Erythroblast (primary cell): ENCODE results near the gene SPOCK1.

Experiments used
- DNase-seq, 2 experiments: peaks; one replicate each; lab custom pipeline; 2025; lab: John Stamatoyannopoulos, UW
- GATA1 ChIP-seq: IDR thresholded peaks from 2 replicates; pipeline ENCODE4 v1.6.1; 2011; ENCODE audit warnings: low read depth, mild to moderate bottlenecking, control low read depth, low read length, moderate library complexity
- POLR2A ChIP-seq: IDR thresholded peaks from 2 replicates; pipeline ENCODE4 v1.6.1; 2011; ENCODE audit warnings: mild to moderate bottlenecking, low read length

The SPOCK1 gene

DNA sequence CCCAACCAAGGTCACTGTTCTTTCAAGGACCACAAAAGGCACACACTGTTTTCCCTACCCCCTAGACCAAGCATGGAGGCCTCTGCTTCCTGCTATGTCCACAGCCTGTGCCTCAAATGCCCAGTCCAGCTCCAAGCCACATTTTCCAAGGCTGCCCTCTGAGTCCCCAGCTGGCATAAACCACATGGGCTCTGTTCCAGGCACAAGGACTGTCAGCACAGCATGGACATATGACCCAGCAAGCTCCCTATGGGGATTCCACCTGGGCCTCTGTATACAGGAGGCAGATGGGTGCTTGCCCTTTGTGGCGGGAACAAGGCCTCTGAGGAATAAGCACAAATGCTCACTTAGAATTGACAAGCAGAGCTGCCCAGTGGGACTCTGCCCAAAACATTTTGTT, 115.2 kb downstream of the SPOCK1 start:
- TF ChIP-seq GATA1 (no peak), POLR2A (no peak)
- no peak for DNase-seq

DNA sequence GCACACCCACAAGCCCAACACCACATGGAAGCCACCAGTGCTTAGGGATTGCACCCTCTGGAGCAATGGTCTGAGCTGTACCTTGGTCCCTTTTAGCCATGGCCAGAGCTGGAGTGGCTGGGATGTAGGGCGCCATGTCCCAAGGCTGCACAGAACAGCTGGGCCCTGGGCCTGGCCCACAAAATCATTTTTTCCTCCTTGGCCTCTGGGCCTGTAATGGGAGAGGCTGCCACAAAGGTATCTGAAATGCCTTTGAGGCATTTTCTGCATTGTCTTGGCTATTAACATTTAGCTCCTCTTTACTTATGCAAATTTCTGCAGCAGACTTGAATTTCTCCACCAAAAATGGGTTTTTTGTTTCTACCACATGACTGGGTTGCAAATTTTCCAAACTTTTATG, 117.6 kb downstream of the SPOCK1 start:
- no peak for DNase-seq
- TF ChIP-seq POLR2A (no peak), GATA1 (no peak)

DNA sequence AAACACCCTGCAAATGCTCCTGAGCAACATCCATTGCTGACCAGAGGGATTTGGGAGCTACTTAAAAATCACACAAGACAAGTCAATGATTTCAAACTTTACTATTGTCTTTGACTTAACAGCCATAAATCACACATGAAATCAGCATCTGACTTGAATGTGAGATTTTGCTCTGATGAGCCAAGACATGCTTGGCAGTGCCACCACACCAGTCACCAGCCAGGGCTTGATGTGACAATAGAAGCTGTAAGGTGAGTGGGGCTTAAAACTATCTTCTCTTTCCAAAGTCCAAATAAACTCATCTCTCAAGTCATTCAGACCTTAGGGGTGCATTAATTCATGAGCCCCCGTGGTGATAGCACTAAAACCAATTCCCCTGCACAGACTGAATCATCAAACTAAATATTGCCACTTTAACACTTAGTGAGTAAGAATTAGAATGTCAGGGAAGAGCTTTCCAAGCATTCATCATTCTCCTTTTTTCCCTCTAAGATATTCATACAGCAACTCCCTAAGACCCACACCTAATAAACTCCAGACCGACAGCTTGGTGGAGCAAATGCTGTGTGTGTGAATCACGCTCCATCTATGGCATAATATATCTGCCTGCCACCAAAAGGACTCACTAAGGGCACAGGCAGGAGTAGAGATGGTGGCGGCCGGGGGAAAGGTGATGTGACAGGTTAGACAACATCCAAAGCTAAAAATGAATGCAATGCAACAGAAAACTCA, 119.4 kb downstream of the SPOCK1 start:
- DNase-seq: no peak
- no peak for TF ChIP-seq POLR2A
- no peak for TF ChIP-seq GATA1

DNA sequence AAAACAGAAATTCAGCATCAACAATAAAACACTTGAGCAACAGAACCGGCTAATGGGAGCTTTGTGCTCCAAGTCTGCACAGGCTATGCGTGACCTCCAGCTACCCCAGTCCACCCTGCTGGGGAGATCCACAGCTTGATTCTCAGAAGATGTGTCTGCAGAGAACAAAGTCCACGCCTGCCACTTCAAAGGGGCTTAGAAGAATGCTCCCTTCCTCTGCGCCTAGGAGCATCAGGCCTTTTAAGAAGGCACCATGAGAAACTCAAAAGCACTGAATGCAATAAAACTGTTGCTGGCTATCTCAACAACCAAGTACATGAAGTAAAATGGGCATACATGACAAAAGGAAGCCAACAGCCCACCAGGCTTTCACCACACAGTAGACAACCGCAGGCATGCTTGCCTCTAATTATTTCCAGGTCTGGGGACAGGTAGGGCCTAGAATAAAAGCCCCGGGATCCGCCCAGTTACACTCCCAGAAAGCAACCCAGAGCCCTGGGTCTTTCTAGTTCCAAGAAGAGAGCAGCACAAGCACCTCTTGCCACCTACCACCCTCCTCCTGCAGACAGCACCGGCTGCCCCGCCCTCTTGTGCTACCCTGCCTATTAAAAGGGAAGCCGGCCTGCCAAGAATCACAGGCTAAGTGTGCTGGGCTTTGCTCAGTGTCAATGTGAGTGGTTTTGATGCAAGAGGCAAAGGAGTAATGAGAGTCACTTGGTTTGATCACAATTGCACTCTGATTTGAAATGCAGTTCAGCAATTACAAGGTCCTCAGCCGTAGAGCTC, 123.2 kb downstream of the SPOCK1 start:
- no peak for TF ChIP-seq POLR2A
- no peak for TF ChIP-seq GATA1
- no peak for DNase-seq

DNA sequence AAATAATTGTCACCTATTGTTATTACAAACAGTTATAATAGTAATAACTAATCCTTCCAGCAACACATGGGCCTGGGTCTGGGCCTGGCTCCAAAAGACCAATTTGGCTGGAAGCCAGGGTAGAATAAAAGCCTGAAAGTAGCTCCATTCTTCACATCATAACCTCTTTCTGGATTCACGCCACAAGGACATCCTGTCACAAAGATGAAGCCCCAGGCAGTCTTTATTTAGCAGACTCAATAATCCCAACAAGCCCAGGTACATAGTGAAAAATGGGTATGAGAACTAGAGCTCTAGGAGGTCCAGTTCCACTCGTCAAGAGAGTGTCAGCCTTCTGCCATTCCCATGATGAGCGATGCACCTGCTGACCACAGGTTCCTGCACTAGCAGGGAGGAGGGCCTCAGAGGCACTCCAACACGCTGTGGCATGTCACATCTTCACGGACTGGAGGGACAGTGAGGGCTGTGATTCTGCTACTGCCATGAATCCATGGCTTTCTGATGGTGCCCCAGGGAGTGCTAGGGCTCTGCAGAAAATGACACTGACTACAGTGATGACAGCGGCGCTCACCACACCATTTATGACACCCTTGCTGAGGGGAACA, 124.9 kb downstream of the SPOCK1 start:
- DNase-seq: no peak
- TF ChIP-seq POLR2A: no peak
- no peak for TF ChIP-seq GATA1

DNA sequence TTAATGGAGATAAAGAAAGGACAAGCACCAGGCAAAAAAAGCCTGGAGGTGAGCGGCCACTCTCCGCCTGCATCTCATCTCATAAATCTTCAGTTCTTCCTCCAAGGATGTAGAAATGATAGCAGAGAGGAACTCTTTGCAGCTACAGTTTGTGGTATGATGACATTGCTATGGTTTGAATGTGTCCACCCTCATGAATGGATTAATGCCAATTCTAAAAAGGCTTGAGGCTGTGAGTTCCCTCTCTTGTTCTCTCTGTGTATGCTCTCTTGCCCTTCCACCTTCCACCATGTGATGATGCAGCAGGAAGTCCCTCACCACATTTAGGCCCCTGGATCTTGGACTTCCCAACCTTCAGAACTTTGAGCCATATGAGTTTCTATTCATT, 126.4 kb downstream of the SPOCK1 start:
- no peak for DNase-seq

DNA sequence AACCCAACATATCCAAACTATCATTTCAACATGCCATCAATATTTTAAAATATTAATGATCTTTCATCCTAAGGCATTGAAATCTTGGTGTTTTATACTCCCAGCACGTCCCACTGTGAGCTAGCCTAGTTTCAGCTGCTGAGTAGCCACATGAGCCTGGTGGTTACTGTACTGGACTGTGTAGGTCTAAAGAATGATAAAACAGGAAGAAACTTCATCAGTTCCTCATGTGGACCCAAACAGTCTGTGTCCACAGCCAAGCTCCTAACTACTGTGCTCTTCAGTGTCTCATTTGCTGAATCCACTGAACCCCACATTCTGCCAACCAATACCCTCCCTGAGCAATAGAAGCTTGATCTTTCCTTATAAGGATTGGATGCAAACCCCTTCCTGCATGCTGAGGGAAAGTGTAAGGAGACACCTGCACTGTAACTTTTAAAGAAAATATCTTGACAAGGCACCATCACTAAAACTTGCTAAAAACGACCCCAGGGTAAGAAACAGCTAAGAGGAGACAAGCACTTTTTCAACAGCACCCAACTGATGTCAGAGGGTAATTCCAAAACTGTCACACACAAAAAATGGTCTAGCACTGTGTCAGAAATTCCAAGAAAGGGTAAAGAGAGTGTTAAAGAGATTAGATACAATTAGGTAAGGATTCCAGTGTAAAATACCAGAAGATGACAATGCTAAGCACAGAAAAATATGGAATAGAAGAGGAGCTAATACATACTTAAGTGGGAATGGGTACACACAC, 126.9 kb downstream of the SPOCK1 start:
- no peak for DNase-seq
- TF ChIP-seq POLR2A (no peak), GATA1 (no peak)

More for the DNA sequence above, 126.4 kb downstream of the SPOCK1 start:
- TF ChIP-seq GATA1 (no peak), POLR2A (no peak)

DNA sequence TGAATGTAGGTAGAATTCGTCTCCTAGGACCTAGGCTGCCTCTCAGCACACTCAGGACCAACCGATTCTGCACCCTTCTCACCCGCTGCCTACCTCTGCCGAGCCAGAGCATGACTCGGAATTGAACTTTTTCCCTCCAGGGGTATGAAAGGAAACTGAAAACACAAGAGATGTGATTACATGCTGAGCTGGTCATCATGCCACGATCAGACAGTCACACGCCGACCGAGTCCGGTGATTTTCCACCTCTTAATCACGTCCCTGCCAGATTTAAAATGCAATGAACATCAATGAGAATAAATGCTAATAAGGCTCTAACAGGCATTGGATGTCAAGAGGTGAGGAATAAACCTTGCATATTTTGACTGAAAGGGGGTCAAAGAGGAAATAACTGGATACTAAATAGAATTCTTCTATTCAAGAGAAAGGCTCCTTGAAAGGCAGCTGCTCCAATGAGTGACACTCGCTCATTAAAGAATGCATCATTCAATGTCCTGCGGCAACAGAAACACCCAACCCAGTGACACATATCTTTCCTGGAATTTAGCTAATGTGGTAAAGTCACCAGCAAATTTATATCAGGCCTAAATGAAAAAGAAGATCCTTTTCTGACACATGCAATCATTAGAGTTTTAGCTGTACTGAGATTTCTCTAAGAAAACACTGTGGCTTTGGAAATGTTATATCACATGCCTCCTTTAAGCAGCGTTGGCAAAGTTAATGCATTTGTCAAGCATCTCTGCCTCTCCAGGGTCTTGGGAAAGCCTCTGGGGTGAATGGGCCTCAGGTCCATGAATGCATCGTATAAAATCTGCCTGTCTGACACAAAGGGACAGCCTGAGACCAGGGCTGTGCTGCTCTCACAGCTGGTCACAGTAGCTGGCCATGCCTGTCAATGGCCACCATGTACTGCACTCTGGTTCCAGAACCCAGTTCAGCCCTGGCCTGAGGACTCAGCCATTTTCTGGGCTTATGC, 128.7 kb downstream of the SPOCK1 start:
- no peak for DNase-seq
- TF ChIP-seq POLR2A (no peak), GATA1 (no peak)

DNA sequence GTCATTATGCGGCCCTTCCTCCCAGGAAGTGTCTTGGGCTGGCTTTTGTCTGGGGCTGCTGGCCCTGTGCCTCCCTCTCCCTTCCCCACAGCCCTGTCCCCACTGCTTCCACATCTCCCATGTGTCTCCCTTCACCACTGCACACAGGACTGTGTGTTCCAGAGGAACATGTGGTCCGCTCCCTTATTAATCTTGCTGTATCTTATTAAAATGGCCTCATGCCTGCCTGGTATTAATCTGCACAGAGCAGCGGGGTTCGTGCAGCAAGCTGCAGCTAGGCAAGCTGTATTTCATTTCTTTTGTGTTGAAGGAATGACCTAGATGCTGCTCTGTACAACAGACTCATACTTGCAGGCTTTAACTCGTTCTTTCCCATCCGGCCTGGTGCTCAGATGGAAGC, 130.5 kb downstream of the SPOCK1 start:
- no peak for DNase-seq
- TF ChIP-seq POLR2A: no peak
- no peak for TF ChIP-seq GATA1

DNA sequence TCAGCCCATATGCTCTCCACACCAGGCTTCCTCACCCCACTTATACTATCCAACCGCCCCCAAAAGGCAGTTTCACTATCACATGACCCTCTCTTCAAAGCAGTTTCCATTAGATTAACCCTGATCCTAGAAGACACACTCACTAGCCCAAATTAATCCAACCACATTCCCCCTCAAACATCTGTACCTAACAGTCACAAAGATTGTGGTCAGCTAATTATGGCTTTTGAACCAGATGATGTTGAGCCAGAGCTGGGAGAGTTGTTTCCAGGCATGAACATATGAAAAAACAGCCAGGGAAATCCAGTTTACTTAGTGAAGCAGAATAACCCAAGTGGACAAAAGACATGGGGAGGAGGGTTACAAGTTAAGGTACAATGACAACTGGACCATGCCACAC, 131.2 kb downstream of the SPOCK1 start:
- no peak for DNase-seq
- TF ChIP-seq GATA1 (no peak), POLR2A (no peak)

DNA sequence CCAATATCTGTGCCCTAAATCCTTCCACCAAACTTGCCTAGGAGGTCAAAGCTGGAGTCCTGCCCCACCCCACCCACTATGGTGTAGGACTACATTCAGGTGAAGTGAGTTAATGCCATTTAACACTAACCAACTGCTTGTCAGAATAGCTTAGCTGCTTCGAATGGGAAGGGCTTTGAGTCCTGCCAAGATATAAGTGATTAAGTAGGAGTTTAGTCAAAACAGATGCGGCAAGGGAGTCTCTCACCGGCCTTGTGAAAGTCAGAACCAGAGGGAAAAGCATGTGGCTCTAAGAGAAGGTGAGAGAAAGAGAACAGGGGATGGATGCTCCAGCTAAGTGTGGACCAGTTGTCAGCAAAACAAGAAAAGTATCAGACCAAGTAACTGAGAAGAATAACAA, 132.6 kb downstream of the SPOCK1 start:
- DNase-seq: no peak
- no peak for TF ChIP-seq POLR2A
- TF ChIP-seq GATA1: no peak

DNA sequence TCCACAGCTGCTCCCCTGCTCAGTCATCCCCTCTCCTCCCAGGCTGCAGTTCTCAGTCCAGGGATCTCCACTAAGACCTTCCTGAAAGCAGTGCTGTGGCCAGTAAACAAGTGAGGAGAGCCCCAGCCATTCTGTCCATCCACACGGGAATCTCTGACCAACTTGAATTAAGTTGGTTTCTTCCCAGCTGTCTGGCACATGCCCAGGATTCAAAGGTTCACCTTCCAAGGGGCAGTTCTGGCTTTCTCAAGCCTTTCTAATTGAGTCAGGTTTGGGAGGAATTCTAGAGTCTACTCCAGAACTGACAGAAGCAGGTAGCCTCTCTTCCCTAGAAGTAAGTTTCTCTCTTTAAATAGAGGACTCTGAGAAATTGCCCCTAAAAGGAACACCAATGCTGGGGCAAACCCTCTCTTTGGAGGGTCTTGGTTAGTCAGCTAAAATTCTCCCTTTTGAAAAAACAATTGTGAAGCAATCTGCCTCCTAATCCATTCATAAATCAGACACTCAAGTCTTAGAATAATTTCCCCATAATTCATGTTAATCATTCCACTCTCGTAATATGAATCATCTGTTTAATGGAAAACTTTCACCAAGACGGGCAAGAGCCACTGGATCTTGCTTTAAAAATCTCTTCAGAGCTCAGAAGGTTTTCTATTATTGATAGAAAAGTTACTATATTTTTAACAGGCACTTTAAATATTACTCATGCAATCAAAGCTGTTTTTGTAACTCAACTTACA, 133.8 kb downstream of the SPOCK1 start:
- no peak for TF ChIP-seq POLR2A
- TF ChIP-seq GATA1: no peak

More for the DNA sequence above, 133.8 kb downstream of the SPOCK1 start:
- DNase-seq: no peak
